Suprapubic skin (tissue), 3 donors: ENCODE results near the gene DNTT.

ENCODE experiments used
- EP300 ChIP-seq: sonication (generic); formaldehyde crosslinking; IDR thresholded peaks from one replicate; pipeline ENCODE4 v1.6.1; 2017; ENCODE audit warnings: antibody characterized with exemption
- TF ChIP-seq, protein P1 (sequence below), 2 donors: fragments of 200-600 bp in 1 of 2; fragments of 450-650 bp in 1 of 2; sonication (generic) in 1 of 2; IDR thresholded peaks; one replicate each; pipeline ENCODE4 v1.5.1; 2016 to 2019; ENCODE audit warnings: antibody characterized with exemption in 2 of 2, mild to moderate bottlenecking in 1 of 2, moderate library complexity in 1 of 2

DNA sequence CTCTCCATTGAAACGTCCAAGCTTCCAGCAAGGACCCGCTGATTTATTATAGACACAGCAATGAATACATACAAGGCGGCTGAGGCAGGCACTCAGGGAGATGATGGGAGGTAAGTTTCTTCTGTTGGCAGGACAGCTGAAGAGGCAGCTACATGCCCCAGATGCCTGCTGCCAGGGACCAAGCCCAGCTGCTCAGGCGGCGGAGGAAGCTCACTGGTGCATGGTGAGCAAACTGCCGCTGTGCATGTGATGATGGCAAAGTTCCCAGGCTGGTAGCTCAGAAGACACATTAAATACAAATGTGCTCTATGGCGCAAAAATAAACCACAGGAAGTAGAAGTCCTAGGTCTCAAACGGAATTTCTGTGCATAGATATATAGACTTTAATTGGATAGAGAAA is 2.3 kb downstream of the DNTT start:
- TF ChIP-seq, protein P1, sequence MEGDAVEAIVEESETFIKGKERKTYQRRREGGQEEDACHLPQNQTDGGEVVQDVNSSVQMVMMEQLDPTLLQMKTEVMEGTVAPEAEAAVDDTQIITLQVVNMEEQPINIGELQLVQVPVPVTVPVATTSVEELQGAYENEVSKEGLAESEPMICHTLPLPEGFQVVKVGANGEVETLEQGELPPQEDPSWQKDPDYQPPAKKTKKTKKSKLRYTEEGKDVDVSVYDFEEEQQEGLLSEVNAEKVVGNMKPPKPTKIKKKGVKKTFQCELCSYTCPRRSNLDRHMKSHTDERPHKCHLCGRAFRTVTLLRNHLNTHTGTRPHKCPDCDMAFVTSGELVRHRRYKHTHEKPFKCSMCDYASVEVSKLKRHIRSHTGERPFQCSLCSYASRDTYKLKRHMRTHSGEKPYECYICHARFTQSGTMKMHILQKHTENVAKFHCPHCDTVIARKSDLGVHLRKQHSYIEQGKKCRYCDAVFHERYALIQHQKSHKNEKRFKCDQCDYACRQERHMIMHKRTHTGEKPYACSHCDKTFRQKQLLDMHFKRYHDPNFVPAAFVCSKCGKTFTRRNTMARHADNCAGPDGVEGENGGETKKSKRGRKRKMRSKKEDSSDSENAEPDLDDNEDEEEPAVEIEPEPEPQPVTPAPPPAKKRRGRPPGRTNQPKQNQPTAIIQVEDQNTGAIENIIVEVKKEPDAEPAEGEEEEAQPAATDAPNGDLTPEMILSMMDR (IDR thresholded peaks at IDR 0.05), result no peak
- TF ChIP-seq EP300, result no peak
